Measurements from ENCODE around the gene NR1H3. TPM values are rescaled to one million over a fixed set of nuclear protein-coding genes. Genes with fewer than 3 reads are reported as not detected.

Gene NR1H3
- total RNA-seq, 2 donors from 2014 or later, result 15.9 to 23.2 TPM

GRCh38 chr11:47288066-47288465 lies 30.3 kb downstream of the NR1H3 start:
- peaks cover 0 to 28% of the 10 kb centered on the region in 2 donors for H3K4me1 ChIP-seq
- no peaks in the 10 kb centered on the region for H3K9me3 ChIP-seq
- DNase-seq (ENCODE audit: low spot score), result no peak
- no peak for TF ChIP-seq CTCF (IDR thresholded peaks at IDR 0.05)
- H3K27ac ChIP-seq, result peak overlapping the region; percentile 59 to 80
- H3K27me3 ChIP-seq, result no peaks in the 10 kb centered on the region
- no peak overlapping the region for H3K4me3 ChIP-seq
- peaks cover 87% of the 10 kb centered on the region for H3K36me3 ChIP-seq

GRCh38 chr11:47289856-47290255 lies 32.1 kb downstream of the NR1H3 start:
- peaks cover 81% of the 10 kb centered on the region for H3K36me3 ChIP-seq
- no peak overlapping the region for H3K4me3 ChIP-seq
- no peak for DNase-seq (ENCODE audit: low spot score)
- no peaks in the 10 kb centered on the region for H3K9me3 ChIP-seq
- peaks cover 0 to 28% of the 10 kb centered on the region in 2 donors for H3K4me1 ChIP-seq
- H3K27ac ChIP-seq, result no peak overlapping the region
- H3K27me3 ChIP-seq, result no peaks in the 10 kb centered on the region
- TF ChIP-seq CTCF (IDR thresholded peaks at IDR 0.05), result no peak

- DNase-seq (ENCODE audit: low spot score), result no peak
- no peak for TF ChIP-seq CTCF (IDR thresholded peaks at IDR 0.05)
- Histone ChIP-seq H3K36me3 (peaks cover 91% of the 10 kb centered on the region), H3K4me1 (no peaks in the 10 kb centered on the region), H3K4me3 (no peak overlapping the region), H3K27ac (no peak overlapping the region), H3K27me3 (no peaks in the 10 kb centered on the region), H3K9me3 (peaks cover 0 to 17% of the 10 kb centered on the region in 2 donors)
Measured at GRCh38 chr11:47295385-47295784, 37.6 kb downstream of the NR1H3 start.

- no peak for DNase-seq (ENCODE audit: low spot score)
- Histone ChIP-seq H3K9me3 (peaks cover 0 to 17% of the 10 kb centered on the region in 2 donors), H3K4me1 (no peaks in the 10 kb centered on the region), H3K27ac (no peak overlapping the region), H3K36me3 (peaks cover 91% of the 10 kb centered on the region), H3K4me3 (no peak overlapping the region), H3K27me3 (no peaks in the 10 kb centered on the region)
- TF ChIP-seq CTCF (IDR thresholded peaks at IDR 0.05), result no peak
Measured at GRCh38 chr11:47296045-47296444, 38.2 kb downstream of the NR1H3 start.

- Histone ChIP-seq H3K4me3 (no peak overlapping the region), H3K9me3 (peaks cover 0 to 34% of the 10 kb centered on the region in 2 donors), H3K4me1 (no peaks in the 10 kb centered on the region), H3K36me3 (peaks cover 92% of the 10 kb centered on the region), H3K27ac (no peak overlapping the region), H3K27me3 (no peaks in the 10 kb centered on the region)
- TF ChIP-seq CTCF (IDR thresholded peaks at IDR 0.05), result no peak
- no peak for DNase-seq (ENCODE audit: low spot score)
Measured at GRCh38 chr11:47299078-47299477, 41.3 kb downstream of the NR1H3 start.

- TF ChIP-seq CTCF (IDR thresholded peaks at IDR 0.05), result no peak
- Histone ChIP-seq H3K36me3 (peaks cover 80% of the 10 kb centered on the region), H3K27me3 (no peaks in the 10 kb centered on the region), H3K4me1 (peaks cover 0 to 18% of the 10 kb centered on the region in 2 donors), H3K27ac (no peak overlapping the region), H3K9me3 (peaks cover 0 to 34% of the 10 kb centered on the region in 2 donors), H3K4me3 (no peak overlapping the region)
- DNase-seq (ENCODE audit: low spot score), result no peak
Measured at GRCh38 chr11:47302853-47303252, 45.1 kb downstream of the NR1H3 start.

Data from right atrium auricular region (tissue), 2 donors.